IMR-90 (cell line): ENCODE data around the gene MACC1. TPM values are rescaled to one million over a fixed set of nuclear protein-coding genes. Genes with fewer than 3 reads are reported as not detected.

Experiments
- ATAC-seq: fragments of 200-7000 bp; cut with Tn5 transposase; 2 replicates; pipeline ENCODE4 v1.9.1; 2020; ENCODE audit warnings: low read depth, mild to moderate bottlenecking, moderate library complexity
- BruUV-seq: library from RNA; stranded (reverse); fragments of 400-500 nt; replicated peaks from 2 replicates; lab custom pipeline; 2021; lab: Mats Ljungman, UMichigan
- CTCF ChIA-PET: fragments of 300-600 bp; formaldehyde crosslinking; extraction: SDS; loops from one replicate; lab custom pipeline; 2021; ENCODE audit warnings: antibody characterized with exemption; lab: Yijun Ruan, JAX
- POLR2A ChIA-PET: fragments of 300-600 bp; sonication (Branson Sonifier 250); formaldehyde crosslinking; loops from one replicate; lab custom pipeline; 2022; ENCODE audit warnings: antibody characterized with exemption; ENCODE audit not compliant: unreplicated experiment; lab: Charles Lee
- DNase-seq: peaks from one replicate; pipeline ENCODE4 v3.0.0; 2013
- H2AFZ ChIP-seq: replicated peaks from 2 replicates; pipeline ENCODE3; 2013; ENCODE audit warnings: low read length, mild to moderate bottlenecking; ENCODE audit not compliant: poor library complexity
- H2AK5ac ChIP-seq: 2 replicates; pipeline ENCODE4 v1.6.1; 2013; ENCODE audit warnings: low read depth, low read length, inconsistent platforms
- H2AK9ac ChIP-seq: replicated peaks from 2 replicates; pipeline ENCODE3; 2013; ENCODE audit warnings: mild to moderate bottlenecking, low read depth, low read length, moderate library complexity; ENCODE audit not compliant: poor library complexity
- H2BK120ac ChIP-seq: 2 replicates; pipeline ENCODE4 v1.6.1; 2013; ENCODE audit warnings: low read depth, low read length, inconsistent platforms
- H2BK15ac ChIP-seq: 3 replicates; pipeline ENCODE4 v1.6.1; 2013; ENCODE audit warnings: low read depth, low read length, inconsistent platforms
- H2BK20ac ChIP-seq: 2 replicates; pipeline ENCODE4 v1.6.1; 2013; ENCODE audit warnings: low read depth, mild to moderate bottlenecking, inconsistent platforms, low read length, moderate library complexity
- H2BK5ac ChIP-seq: 2 replicates; pipeline ENCODE4 v1.6.1; 2013; ENCODE audit warnings: mild to moderate bottlenecking, low read depth, low read length, inconsistent platforms; ENCODE audit not compliant: poor library complexity, severe bottlenecking
- H3K14ac ChIP-seq: replicated peaks from 2 replicates; pipeline ENCODE4 v1.6.1; 2013; ENCODE audit warnings: low read depth, low read length, inconsistent platforms
- H3K18ac ChIP-seq: 2 replicates; pipeline ENCODE4 v1.6.1; 2013; ENCODE audit warnings: low read depth, low read length, control low read depth
- H3K23ac ChIP-seq: 2 replicates; pipeline ENCODE4 v1.6.1; 2013; ENCODE audit warnings: low read depth, low read length, inconsistent platforms
- H3K27ac ChIP-seq: 2 replicates; pipeline ENCODE4 v1.5.1; 2013; ENCODE audit warnings: mild to moderate bottlenecking, control low read depth, low read length; ENCODE audit not compliant: insufficient read depth
- H3K27me3 ChIP-seq: 2 replicates; pipeline ENCODE4 v1.6.1; 2013; ENCODE audit warnings: low read length; ENCODE audit not compliant: control insufficient read depth, insufficient read depth
- H3K36me3 ChIP-seq: 2 replicates; pipeline ENCODE4 v1.6.1; 2013; ENCODE audit warnings: low read length, mixed read lengths; ENCODE audit not compliant: control insufficient read depth, insufficient read depth
- H3K4ac ChIP-seq: 2 replicates; pipeline ENCODE4 v1.6.1; 2013; ENCODE audit warnings: low read depth, low read length, inconsistent platforms
- H3K4me1 ChIP-seq: 2 replicates; pipeline ENCODE4 v1.6.1; 2013; ENCODE audit warnings: low read length, mixed read lengths; ENCODE audit not compliant: control insufficient read depth, insufficient read depth
- H3K4me2 ChIP-seq: 2 replicates; pipeline ENCODE4 v1.6.1; 2013; ENCODE audit warnings: low read depth, mild to moderate bottlenecking, control low read depth, low read length, moderate library complexity
- H3K4me3 ChIP-seq: 2 replicates; pipeline ENCODE4 v1.5.1; 2013; ENCODE audit warnings: low read depth, mild to moderate bottlenecking, control low read depth, low read length, moderate library complexity; ENCODE audit not compliant: insufficient read depth
- H3K56ac ChIP-seq: 2 replicates; pipeline ENCODE4 v1.6.1; 2013; ENCODE audit warnings: low read length, inconsistent platforms; ENCODE audit not compliant: insufficient read depth; ENCODE audit errors: extremely low read depth
- H3K79me1 ChIP-seq, 2 experiments: 2 replicates each; pipeline ENCODE4 v1.6.1; 2013; ENCODE audit warnings: low read length in 2 of 2, inconsistent platforms in 1 of 2, low read depth in 1 of 2
- H3K9ac ChIP-seq: 2 replicates; pipeline ENCODE4 v1.6.1; 2013; ENCODE audit warnings: low read depth, low read length, control low read depth
- H3K9me1 ChIP-seq: 2 replicates; pipeline ENCODE4 v1.6.1; 2013; ENCODE audit warnings: low read length, inconsistent platforms; ENCODE audit not compliant: insufficient read depth
- H3K9me3 ChIP-seq: 2 replicates; pipeline ENCODE4 v1.6.1; 2013; ENCODE audit warnings: low read length; ENCODE audit not compliant: control insufficient read depth, insufficient read depth
- H4K20me1 ChIP-seq: 2 replicates; pipeline ENCODE4 v1.6.1; 2013; ENCODE audit warnings: low read length, inconsistent platforms; ENCODE audit not compliant: insufficient read depth
- H4K5ac ChIP-seq: 2 replicates; pipeline ENCODE4 v1.6.1; 2013; ENCODE audit warnings: mild to moderate bottlenecking, low read depth, low read length, control low read depth
- H4K8ac ChIP-seq, 2 experiments: 2 replicates each; pipeline ENCODE4 v1.6.1; 2013; ENCODE audit warnings: low read depth in 2 of 2, low read length in 2 of 2, control low read depth in 1 of 2, inconsistent platforms in 1 of 2
- H4K91ac ChIP-seq: 2 replicates; pipeline ENCODE4 v1.6.1; 2013; ENCODE audit warnings: low read depth, low read length, inconsistent platforms; ENCODE audit not compliant: insufficient read depth
- BHLHE40 ChIP-seq: fragments of 150-350 bp; IDR thresholded peaks from 2 replicates; pipeline ENCODE4 v1.6.1; 2016; ENCODE audit warnings: mild to moderate bottlenecking, low read depth, low read length
- CEBPB ChIP-seq: IDR thresholded peaks from 2 replicates; pipeline ENCODE4 v1.6.1; 2012; ENCODE audit warnings: low read depth, low read length, improper control_type of control experiment
- CHD1 ChIP-seq: IDR thresholded peaks from 2 replicates; pipeline ENCODE4 v1.6.1; 2012; ENCODE audit warnings: low read depth, low read length, improper control_type of control experiment
- CTCF ChIP-seq: conservative IDR thresholded peaks from 2 replicates; pipeline ENCODE4 v1.5.1; 2012; ENCODE audit warnings: mild to moderate bottlenecking, low read depth, low read length, improper control_type of control experiment
- ELK1 ChIP-seq: fragments of 150-350 bp; IDR thresholded peaks from 2 replicates; pipeline ENCODE4 v1.6.1; 2016; ENCODE audit warnings: low read depth, mild to moderate bottlenecking, low read length, moderate library complexity, borderline replicate concordance
- FOS ChIP-seq: fragments of 150-350 bp; IDR thresholded peaks from 2 replicates; pipeline ENCODE4 v1.6.1; 2016; ENCODE audit warnings: low read depth, low read length
- MAFK ChIP-seq: IDR thresholded peaks from 2 replicates; pipeline ENCODE4 v1.6.1; 2012; ENCODE audit warnings: low read depth, low read length, improper control_type of control experiment
- MAZ ChIP-seq: IDR thresholded peaks from 2 replicates; pipeline ENCODE4 v1.6.1; 2012; ENCODE audit warnings: low read depth, mild to moderate bottlenecking, low read length, improper control_type of control experiment, moderate library complexity, borderline replicate concordance
- MXI1 ChIP-seq: IDR thresholded peaks from 2 replicates; pipeline ENCODE4 v1.6.1; 2012; ENCODE audit warnings: low read depth, mild to moderate bottlenecking, low read length, moderate library complexity, borderline replicate concordance
- NFE2L2 ChIP-seq: fragments of 150-350 bp; IDR thresholded peaks from 2 replicates; pipeline ENCODE4 v1.6.1; 2016; ENCODE audit warnings: low read depth, mild to moderate bottlenecking, low read length
- POLR2A ChIP-seq: IDR thresholded peaks from 2 replicates; pipeline ENCODE4 v1.6.1; 2012; ENCODE audit warnings: mild to moderate bottlenecking, low read depth, low read length
- RAD21 ChIP-seq: IDR thresholded peaks from 2 replicates; pipeline ENCODE4 v1.6.1; 2012; ENCODE audit warnings: low read length, improper control_type of control experiment
- RCOR1 ChIP-seq: IDR thresholded peaks from 2 replicates; pipeline ENCODE4 v1.6.1; 2012; ENCODE audit warnings: mild to moderate bottlenecking, low read length, improper control_type of control experiment; ENCODE audit not compliant: insufficient replicate concordance
- RFX5 ChIP-seq: IDR thresholded peaks from 2 replicates; pipeline ENCODE4 v1.8.0; 2012; ENCODE audit warnings: low read depth, mild to moderate bottlenecking, low read length, moderate library complexity
- SMC3 ChIP-seq: fragments of 150-350 bp; IDR thresholded peaks from 2 replicates; pipeline ENCODE4 v1.6.1; 2016; ENCODE audit warnings: low read depth, mild to moderate bottlenecking, antibody characterized with exemption, low read length, moderate library complexity
- USF2 ChIP-seq: fragments of 150-350 bp; IDR thresholded peaks from 2 replicates; pipeline ENCODE4 v1.6.1; 2017; ENCODE audit warnings: mild to moderate bottlenecking, antibody characterized with exemption, low read length, low read depth
- WGBS, 2 experiments: methylation state at CpG; one replicate each; pipeline versions ENCODE4 v1.1.5 to v1.1.7; 2013; ENCODE audit warnings: missing lambda C conversion rate in 2 of 2; ENCODE audit not compliant: insufficient read length in 1 of 2; ENCODE audit errors: extremely low coverage in 2 of 2; 5-methylcytosine and 5-hydroxymethylcytosine counted together
- dilution Hi-C: fragments of 300-500 bp; cut with HindIII; formaldehyde crosslinking; loops from one replicate; pipeline ENCODE4 v1.14.3; 2018; ENCODE audit warnings: low sequenced_read_pairs; ENCODE audit not compliant: unreplicated experiment
- in situ Hi-C: fragments of 300-500 bp; cut with MboI; formaldehyde crosslinking; loops from 3 replicates; pipeline ENCODE4 v1.14.3; 2019; ENCODE audit warnings: low sequenced_read_pairs, inconsistent platforms, mixed read lengths
- intact Hi-C: fragments of 100-400 bp; cut with micrococcal nuclease; formaldehyde crosslinking; loops from 2 replicates; pipeline ENCODE4 v1.10.0; 2022
- polyA plus RNA-seq, 3 experiments: library from polyadenylated mRNA; depleted of rRNA; stranded (reverse); fragments of >200 nt; gene quantifications; 2 replicates each; pipeline ENCODE4 v1.2.3, GENCODE V29; 2012; ENCODE audit warnings: low replicate concordance in 1 of 3
- total RNA-seq: library from RNA; depleted of rRNA; stranded (reverse); fragments of >200 nt; gene quantifications from 2 replicates; pipeline ENCODE4 v1.2.3, GENCODE V29; 2012

The MACC1 gene
- total and polyA plus RNA-seq, 2 of the 4 experiments (the other 2 are of a cell fraction), result under 0.01 TPM; not detected in 1

- no peaks in the 10 kb centered on the region for H3K4me1 ChIP-seq
- H4K20me1 ChIP-seq, result no peaks in the 10 kb centered on the region
- in situ Hi-C loops, result no loop called here
- H3K9ac ChIP-seq, result no peak overlapping the region
- TF ChIP-seq RFX5, result no peak
- no peak for TF ChIP-seq POLR2A
- no peak for TF ChIP-seq MAFK
- TF ChIP-seq RCOR1, result no peak
- TF ChIP-seq RAD21, result no peak
- no peak for TF ChIP-seq SMC3
- TF ChIP-seq NFE2L2, result no peak
- no peak for TF ChIP-seq USF2
- TF ChIP-seq CHD1, result no peak
- TF ChIP-seq FOS, result no peak
- no peak for TF ChIP-seq CTCF
- TF ChIP-seq ELK1, result no peak
- TF ChIP-seq MAZ, result no peak
- TF ChIP-seq BHLHE40, result no peak
- no peak for TF ChIP-seq CEBPB
- no peak for TF ChIP-seq MXI1
- H3K9me3 ChIP-seq, result no peaks in the 10 kb centered on the region
- no peak overlapping the region for H3K27ac ChIP-seq
- no peak overlapping the region for H2AK5ac ChIP-seq
- H2BK20ac ChIP-seq, result no peak overlapping the region
- H3K4me2 ChIP-seq, result no peak overlapping the region
- H3K56ac ChIP-seq, result no peak overlapping the region
- intact Hi-C loops, result no loop called here
- no peaks in the 10 kb centered on the region for H3K9me1 ChIP-seq
- H2BK120ac ChIP-seq, result no peak overlapping the region
- no peak overlapping the region for H3K23ac ChIP-seq
- no peak overlapping the region for H2AK9ac ChIP-seq
- no peak overlapping the region for H2BK5ac ChIP-seq
- no peak for ATAC-seq
- dilution Hi-C loops, result no loop called here
- H3K36me3 ChIP-seq, result no peaks in the 10 kb centered on the region
- H4K91ac ChIP-seq, result no peak overlapping the region
- no peak overlapping the region for H2AFZ ChIP-seq
- no peak overlapping the region for H4K8ac ChIP-seq
- no CpG with 5 or more reads among the region's 4 CpGs for WGBS, 2 experiments
- no peaks in the 10 kb centered on the region for H3K79me1 ChIP-seq
- BruUV-seq, result no TSS peak
- no peaks in the 10 kb centered on the region for H3K27me3 ChIP-seq
- H4K5ac ChIP-seq, result no peak overlapping the region
- POLR2A ChIA-PET, result no interaction called here
- no peak overlapping the region for H3K14ac ChIP-seq
- H3K4me3 ChIP-seq, result no peak overlapping the region
- no peak overlapping the region for H2BK15ac ChIP-seq
- no peak overlapping the region for H3K4ac ChIP-seq
- CTCF ChIA-PET, result no interaction called here
- H3K18ac ChIP-seq, result no peak overlapping the region
- DNase-seq, result no peak
Measured at GRCh38 chr7:20131776-20132175, 85.4 kb downstream of the MACC1 start.
